NCI-H1092 treated with DMSO at 0.1 percent for 48 hours (cell line): Measurements from ENCODE around the gene HIGD2A.

Experiments used
- DNase-seq: peaks from one replicate; lab custom pipeline; 2025; lab: John Stamatoyannopoulos, UW

HIGD2A gene

GRCh38 chr5:176388444-176389134 lies at the start of gene HIGD2A, which contains the start of gene NOP16:
TSS of gene HIGD2A (plus strand) at chr5:176388751. CDS start at chr5:176388820, 69 bp downstream.
TSS of gene NOP16 (minus strand) at chr5:176388598. CDS start at chr5:176388539, 59 bp downstream.
- peak; percentile 98 for DNase-seq

GRCh38 chr5:176339304-176339703 lies 49.2 kb upstream of the HIGD2A start:
- DNase-seq: no peak

- DNase-seq: no peak
These were observed 47.0 kb upstream of the HIGD2A start for GRCh38 chr5:176341325-176342157.

- no peak for DNase-seq
These were observed 46.4 kb upstream of the HIGD2A start for GRCh38 chr5:176342158-176342483.

GRCh38 chr5:176342766-176343458 lies 45.6 kb upstream of the HIGD2A start:
- no peak for DNase-seq

GRCh38 chr5:176350416-176350815 lies 38.1 kb upstream of the HIGD2A start:
- DNase-seq: no peak

GRCh38 chr5:176352116-176352878 lies 36.3 kb upstream of the HIGD2A start:
- DNase-seq: no peak

- DNase-seq: no peak
These were observed 35.0 kb upstream of the HIGD2A start for GRCh38 chr5:176353533-176353932.

- DNase-seq: no peak
These were observed 33.0 kb upstream of the HIGD2A start for GRCh38 chr5:176355400-176356178.

GRCh38 chr5:176356179-176356566 lies 32.4 kb upstream of the HIGD2A start:
- DNase-seq: no peak

- no peak for DNase-seq
These were observed 28.9 kb upstream of the HIGD2A start for GRCh38 chr5:176359658-176360057.

- no peak for DNase-seq
These were observed 27.6 kb upstream of the HIGD2A start for GRCh38 chr5:176360894-176361436.

- peak; percentile 83 for DNase-seq
These were observed 26.9 kb upstream of the HIGD2A start, which contains the start of gene KIAA1191 for GRCh38 chr5:176361437-176362232. TSS of gene KIAA1191 (minus strand) at chr5:176361764. CDS start at chr5:176359508, 2,256 bp downstream.

GRCh38 chr5:176362233-176362490 lies 26.4 kb upstream of the HIGD2A start:
- no peak for DNase-seq

- DNase-seq: no peak
These were observed 23.7 kb upstream of the HIGD2A start for GRCh38 chr5:176364765-176365350.

- DNase-seq: peak; percentile 3
These were observed 23.0 kb upstream of the HIGD2A start, which contains the start of gene ARL10 for GRCh38 chr5:176365351-176366231. TSS of gene ARL10 (plus strand) at chr5:176365487. CDS start at chr5:176365564, 77 bp downstream.

GRCh38 chr5:176366232-176366894 lies 22.2 kb upstream of the HIGD2A start:
- no peak for DNase-seq

GRCh38 chr5:176368726-176369125 lies 19.8 kb upstream of the HIGD2A start:
- DNase-seq: no peak
